ENCODE data around the gene CETP. TPM values are rescaled to one million over a fixed set of nuclear protein-coding genes. Genes with fewer than 3 reads are reported as not detected.

The CETP gene
- total and polyA plus RNA-seq, 12 donors: 0.15 to 2.1 (median 0.31) TPM; not detected in 3

GRCh38 chr16:56935201-56935600 lies 26.5 kb upstream of the CETP start:
- H3K27me3 ChIP-seq: no peaks in the 10 kb centered on the region
- 31 to 35% methylated on average over 5 of the region's 5 CpGs for WGBS, 2 donors
- H3K36me3 ChIP-seq: peaks cover 0 to 67% (median 45%) of the 10 kb centered on the region in 9 donors
- H3K9me3 ChIP-seq: no peaks in the 10 kb centered on the region
- intact Hi-C loops (cut with DNase I): loop anchor here in 2 of 10 donors (5.0 to 10.0 kb wide), 2 partner anchors 68 to 510 kb away; partner anchors contain the start of genes CIAPIN1 (in 1 of the 2), COQ9 (in 1 of the 2) and SLC12A3 (in 1 of the 2)
- DNase-seq (no peak), ATAC-seq (no peak)
- peaks cover 8 to 77% (median 62%) of the 10 kb centered on the region in 9 donors for H3K4me1 ChIP-seq
- no peak for TF ChIP-seq CTCF (IDR thresholded peaks at IDR 0.05)
- H3K27ac ChIP-seq: peak overlapping the region in 4 of 10 donors; percentile 99 to 100 (median 100)
- peak overlapping the region; percentile 16 to 100 (median 95) for H3K4me3 ChIP-seq

- ATAC-seq: no peak
- H3K27ac ChIP-seq: peak overlapping the region in 1 of 10 donors; percentile 100
- 64 to 65% methylated on average over 5 of the region's 5 CpGs for WGBS, 2 donors
- H3K36me3 ChIP-seq: peaks cover 0 to 80% (median 58%) of the 10 kb centered on the region in 9 donors
- no peaks in the 10 kb centered on the region for H3K9me3 ChIP-seq
- peak overlapping the region in 2 of 10 donors; percentile 93 to 96 for H3K4me3 ChIP-seq
- no peak for TF ChIP-seq CTCF (IDR thresholded peaks at IDR 0.05)
- intact Hi-C loops (cut with DNase I): loop anchor here in 2 of 10 donors (5.0 to 10.0 kb wide), 2 partner anchors 69 to 508 kb away; partner anchors contain the start of genes CIAPIN1 (in 1 of the 2), COQ9 (in 1 of the 2) and SLC12A3 (in 1 of the 2)
- peaks cover 6 to 73% (median 59%) of the 10 kb centered on the region in 9 donors for H3K4me1 ChIP-seq
- no peak for DNase-seq
- no peaks in the 10 kb centered on the region for H3K27me3 ChIP-seq
Measured at GRCh38 chr16:56936491-56936890, 25.3 kb upstream of the CETP start.

- peaks cover 0 to 85% (median 63%) of the 10 kb centered on the region in 9 donors for H3K36me3 ChIP-seq
- no peak for TF ChIP-seq CTCF (IDR thresholded peaks at IDR 0.05)
- H3K27ac ChIP-seq: no peak overlapping the region
- WGBS, 2 donors: 76 to 81% methylated on average over 5 of the region's 5 CpGs
- ATAC-seq (no peak), DNase-seq (no peak)
- no peaks in the 10 kb centered on the region for H3K27me3 ChIP-seq
- peaks cover 5 to 72% (median 57%) of the 10 kb centered on the region in 9 donors for H3K4me1 ChIP-seq
- H3K4me3 ChIP-seq: no peak overlapping the region
- no peaks in the 10 kb centered on the region for H3K9me3 ChIP-seq
- intact Hi-C loops (cut with DNase I): loop anchor here in 2 of 10 donors (5.0 to 10.0 kb wide), 2 partner anchors 70 to 508 kb away; partner anchors contain the start of genes CIAPIN1 (in 1 of the 2), COQ9 (in 1 of the 2) and SLC12A3 (in 1 of the 2)
Measured at GRCh38 chr16:56936950-56937349, 24.8 kb upstream of the CETP start.

GRCh38 chr16:56938664-56939513 lies 22.9 kb upstream of the CETP start:
- Histone ChIP-seq H3K4me3 (no peak overlapping the region), H3K27ac (no peak overlapping the region), H3K9me3 (no peaks in the 10 kb centered on the region), H3K27me3 (no peaks in the 10 kb centered on the region), H3K36me3 (peaks cover 7 to 99% (median 82%) of the 10 kb centered on the region in 9 donors), H3K4me1 (peaks cover 5 to 64% (median 47%) of the 10 kb centered on the region in 9 donors)
- WGBS, 2 donors: 82 to 85% methylated on average over 8 of the region's 8 CpGs
- ATAC-seq: no peak
- DNase-seq: no peak
- intact Hi-C loops (cut with DNase I): loop anchor here in 2 of 10 donors (5.0 to 10.0 kb wide), 2 partner anchors 72 to 506 kb away; partner anchors contain the start of genes CIAPIN1 (in 1 of the 2), COQ9 (in 1 of the 2) and SLC12A3 (in 1 of the 2)
- no peak for TF ChIP-seq CTCF (IDR thresholded peaks at IDR 0.05)
